Large intestine (tissue), 3 donors: ENCODE results near the gene NOS1. TPM values are rescaled to one million over a fixed set of nuclear protein-coding genes. Genes with fewer than 3 reads are reported as not detected.

Experiments
- DNase-seq, 2 donors: peaks; one replicate each; pipeline versions ENCODE4 v3.0.0 to v3.0.0-alpha.2; 2013
- H3K27ac ChIP-seq: one replicate; pipeline ENCODE4 v1.5.1; 2013; ENCODE audit warnings: low read length
- H3K27me3 ChIP-seq: 2 replicates; pipeline ENCODE4 v1.6.1; 2013; ENCODE audit warnings: low read length; ENCODE audit not compliant: control insufficient read depth, insufficient read depth
- H3K36me3 ChIP-seq: 2 replicates; pipeline ENCODE4 v1.6.1; 2013; ENCODE audit warnings: low read length; ENCODE audit not compliant: control insufficient read depth, insufficient read depth
- H3K4me1 ChIP-seq: one replicate; pipeline ENCODE4 v1.6.1; 2013; ENCODE audit warnings: low read length; ENCODE audit not compliant: control insufficient read depth, insufficient read depth
- H3K4me3 ChIP-seq: one replicate; pipeline ENCODE4 v1.5.1; 2013; ENCODE audit warnings: low read length
- H3K9me3 ChIP-seq: one replicate; pipeline ENCODE4 v1.6.1; 2013; ENCODE audit warnings: mild to moderate bottlenecking, low read depth, low read length, moderate library complexity; ENCODE audit not compliant: control insufficient read depth
- WGBS: methylation state at CpG from one replicate; pipeline ENCODE4 v1.1.5; 2013; ENCODE audit warnings: low lambda C conversion rate; ENCODE audit not compliant: insufficient coverage; 5-methylcytosine and 5-hydroxymethylcytosine counted together
- polyA plus RNA-seq: library from polyadenylated mRNA; unstranded; fragments of 120-200 nt; gene quantifications from one replicate; pipeline ENCODE4 v1.2.1, GENCODE V29; 2013

NOS1 gene
- polyA plus RNA-seq, 1 donor = 11.5 TPM

DNA sequence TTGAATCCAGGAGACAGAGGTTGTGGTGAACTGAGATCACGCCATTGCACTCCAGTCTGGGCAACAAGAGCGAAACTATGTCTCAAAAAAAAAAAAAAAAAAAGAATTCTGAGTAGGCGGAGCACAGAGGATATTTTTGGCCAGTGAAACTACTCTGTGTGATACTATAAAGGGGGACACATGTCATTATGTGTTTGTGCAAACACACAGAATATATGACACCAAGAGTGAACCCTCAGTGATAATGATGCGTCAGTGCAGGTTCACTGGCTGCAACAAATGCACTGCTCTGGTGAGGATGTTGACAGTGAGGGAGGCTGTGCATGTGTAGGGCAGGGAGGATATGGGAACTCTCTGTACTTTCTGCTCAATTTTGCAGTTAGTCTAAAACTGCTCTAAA, 195.3 kb downstream of the NOS1 start:
- no peaks in the 10 kb centered on the region for H3K27me3 ChIP-seq
- peaks cover 73% of the 10 kb centered on the region for H3K36me3 ChIP-seq
- DNase-seq = no peak
- no peak overlapping the region for H3K4me3 ChIP-seq
- H3K27ac ChIP-seq = no peak overlapping the region
- no CpG with 5 or more reads among the region's 4 CpGs for WGBS
- H3K4me1 ChIP-seq = no peaks in the 10 kb centered on the region
- H3K9me3 ChIP-seq = no peaks in the 10 kb centered on the region

DNA sequence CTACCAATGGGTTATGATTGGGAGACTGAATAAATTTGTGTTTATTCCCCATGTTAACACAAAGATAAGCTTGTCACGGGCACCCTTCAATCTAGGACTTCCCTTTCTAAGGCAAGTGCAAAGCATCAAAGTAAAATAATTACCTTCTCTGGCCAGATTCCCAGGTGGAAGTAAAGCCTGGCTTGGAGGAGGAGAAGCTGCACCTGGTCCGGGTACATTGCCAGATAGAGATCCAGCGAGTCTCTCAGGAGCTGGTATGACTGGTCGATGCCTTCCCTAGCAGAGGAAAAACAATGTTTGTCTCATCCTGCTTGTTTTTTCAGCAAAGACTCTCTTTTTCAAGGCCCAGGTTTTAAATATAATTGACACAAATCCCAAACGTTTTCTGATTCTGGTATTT, 196.1 kb downstream of the NOS1 start:
- H3K4me3 ChIP-seq = no peak overlapping the region
- DNase-seq = no peak
- H3K27me3 ChIP-seq = no peaks in the 10 kb centered on the region
- H3K9me3 ChIP-seq = no peaks in the 10 kb centered on the region
- peaks cover 75% of the 10 kb centered on the region for H3K36me3 ChIP-seq
- WGBS = 67% methylated on average over 1 of the region's 5 CpGs
- H3K27ac ChIP-seq = no peak overlapping the region
- no peaks in the 10 kb centered on the region for H3K4me1 ChIP-seq

DNA sequence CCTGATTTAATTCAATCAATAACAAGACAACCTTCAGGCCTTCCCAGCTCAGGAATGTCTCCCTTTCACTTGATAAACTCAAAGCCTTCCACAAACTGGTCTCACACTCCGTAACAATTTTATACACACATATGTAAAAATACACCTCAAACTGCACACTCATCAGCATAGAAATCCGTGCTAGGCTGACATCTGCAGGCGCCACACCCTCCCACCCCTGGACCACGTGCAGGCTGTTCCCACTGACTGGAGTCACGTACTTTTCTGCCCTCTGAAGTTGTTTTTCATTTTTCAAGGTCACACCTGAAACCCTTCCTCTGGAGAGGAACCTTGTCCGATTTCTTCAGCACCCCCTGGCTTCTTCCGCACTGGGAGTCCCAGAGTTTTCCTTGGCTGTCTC, 198.8 kb downstream of the NOS1 start:
- peaks cover 88% of the 10 kb centered on the region for H3K36me3 ChIP-seq
- 100% methylated on average over 1 of the region's 7 CpGs for WGBS
- H3K4me1 ChIP-seq = peaks cover 6% of the 10 kb centered on the region
- H3K27ac ChIP-seq = no peak overlapping the region
- H3K27me3 ChIP-seq = no peaks in the 10 kb centered on the region
- H3K9me3 ChIP-seq = no peaks in the 10 kb centered on the region
- DNase-seq = no peak
- H3K4me3 ChIP-seq = no peak overlapping the region

DNA sequence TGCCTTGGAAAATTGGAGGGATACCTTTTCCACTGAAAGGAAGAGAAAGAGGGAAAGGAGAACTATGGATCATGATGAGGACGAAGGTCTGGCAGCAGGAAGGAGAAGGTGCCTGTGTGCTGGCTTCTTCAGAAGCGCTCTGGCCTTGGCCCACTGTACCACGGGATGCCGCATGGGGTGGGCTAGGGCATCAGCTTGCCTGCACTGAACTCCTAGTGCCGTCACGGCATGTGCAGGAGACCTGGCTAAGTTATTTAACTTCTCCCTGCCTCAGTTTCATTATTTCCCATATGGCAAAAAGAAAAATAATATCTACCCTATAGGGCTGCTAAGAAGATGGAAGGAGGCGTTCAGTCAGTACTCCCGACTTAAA, 199.3 kb downstream of the NOS1 start:
- DNase-seq = no peak
- Histone ChIP-seq H3K4me1 (peaks cover 6% of the 10 kb centered on the region), H3K27me3 (no peaks in the 10 kb centered on the region), H3K4me3 (no peak overlapping the region), H3K9me3 (no peaks in the 10 kb centered on the region), H3K27ac (no peak overlapping the region), H3K36me3 (peaks cover 89% of the 10 kb centered on the region)
- no CpG with 5 or more reads among the region's 8 CpGs for WGBS

DNA sequence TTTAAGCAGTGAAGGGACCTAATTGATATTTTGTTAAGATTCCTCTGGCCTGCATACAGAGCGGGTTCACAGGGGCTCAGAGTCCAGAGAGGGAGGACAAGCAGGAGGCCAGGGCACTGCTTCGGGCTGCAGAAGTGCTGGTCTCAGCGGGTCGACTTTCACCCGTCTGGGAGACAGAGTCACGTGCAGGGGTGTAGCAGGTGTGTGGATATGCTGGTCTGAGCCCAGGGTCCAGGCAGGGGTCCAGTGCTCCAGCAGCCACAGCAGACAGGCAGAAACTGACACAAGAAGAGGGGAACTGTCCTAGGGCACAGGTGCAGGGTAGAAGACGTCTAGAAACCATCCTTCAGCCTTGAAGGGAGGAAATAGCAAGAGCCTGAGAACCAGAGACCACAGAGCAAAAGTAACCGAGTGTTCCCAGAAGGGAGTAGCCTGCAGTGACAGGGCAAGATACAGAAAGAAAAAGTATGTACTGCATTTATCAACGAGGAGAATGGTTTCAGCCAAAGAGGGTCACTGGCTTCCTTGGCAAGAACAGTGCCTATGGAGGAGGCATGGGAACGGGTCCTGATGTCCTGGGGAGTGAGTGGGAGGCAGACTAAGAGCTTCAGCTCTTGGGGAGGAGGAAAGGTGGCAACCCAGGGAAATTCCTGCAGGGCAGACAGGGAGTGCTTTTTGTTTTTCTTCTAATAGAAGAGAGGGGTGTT, 199.8 kb downstream of the NOS1 start:
- H3K9me3 ChIP-seq = no peaks in the 10 kb centered on the region
- no peaks in the 10 kb centered on the region for H3K27me3 ChIP-seq
- H3K4me3 ChIP-seq = no peak overlapping the region
- peaks cover 6% of the 10 kb centered on the region for H3K4me1 ChIP-seq
- H3K36me3 ChIP-seq = peaks cover 86% of the 10 kb centered on the region
- no peak for DNase-seq
- no peak overlapping the region for H3K27ac ChIP-seq
- 20% methylated on average over 1 of the region's 10 CpGs for WGBS

DNA sequence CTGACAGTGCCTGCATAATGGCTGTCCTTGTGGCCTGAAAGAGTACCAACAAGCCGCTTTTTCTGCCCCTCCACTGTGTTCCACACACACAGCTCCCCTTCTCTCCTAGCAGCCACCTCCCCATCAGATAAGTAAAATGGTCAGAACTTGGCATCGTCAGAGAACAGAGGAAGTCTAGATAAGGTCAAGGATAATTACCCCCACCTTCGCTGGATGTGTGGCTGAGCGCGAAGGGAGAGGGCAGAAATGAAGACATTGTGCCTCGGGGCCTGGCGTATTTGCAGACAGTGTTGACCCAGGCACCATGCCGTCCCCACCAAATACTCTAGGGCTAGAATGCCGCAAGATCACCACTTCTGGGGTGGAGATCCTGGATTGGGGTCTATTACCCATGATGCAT, 201.8 kb downstream of the NOS1 start:
- no CpG with 5 or more reads among the region's 9 CpGs for WGBS
- Histone ChIP-seq H3K27ac (no peak overlapping the region), H3K4me1 (peaks cover 6% of the 10 kb centered on the region), H3K36me3 (peaks cover 91% of the 10 kb centered on the region), H3K9me3 (peaks cover 8% of the 10 kb centered on the region), H3K4me3 (no peak overlapping the region), H3K27me3 (no peaks in the 10 kb centered on the region)
- DNase-seq = no peak

DNA sequence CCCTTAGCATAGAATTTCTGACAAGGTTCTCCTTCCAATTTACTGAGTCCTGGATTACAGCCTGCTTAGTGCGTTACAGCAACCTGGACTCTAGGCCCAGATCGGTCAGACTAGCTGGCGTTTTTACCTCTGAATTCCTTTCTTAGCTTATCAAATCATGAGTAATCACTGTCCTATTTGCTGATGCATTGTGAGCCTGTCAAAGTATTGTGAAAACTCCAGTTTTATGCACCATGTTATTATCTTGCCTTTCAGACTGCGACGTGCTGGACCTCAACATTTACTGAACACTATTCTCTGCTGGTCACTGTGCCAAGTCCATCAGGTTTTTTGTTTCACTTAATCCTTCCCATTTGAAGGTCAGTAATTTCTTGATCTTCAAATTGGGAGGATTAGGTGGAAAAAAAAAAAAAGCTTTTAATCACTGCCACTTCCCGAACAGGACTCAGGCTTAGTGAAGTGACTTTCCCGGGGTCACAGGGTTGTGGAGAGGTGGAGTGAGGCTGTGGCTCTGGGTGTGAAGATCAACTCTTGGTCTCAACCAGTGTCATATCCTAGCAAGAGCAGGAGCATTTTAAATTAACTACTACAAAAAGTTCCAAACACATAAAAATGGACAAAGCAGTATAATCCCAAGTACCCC, 202.4 kb downstream of the NOS1 start:
- Histone ChIP-seq H3K9me3 (peaks cover 8% of the 10 kb centered on the region), H3K4me3 (no peak overlapping the region), H3K27ac (no peak overlapping the region), H3K27me3 (no peaks in the 10 kb centered on the region), H3K4me1 (peaks cover 6% of the 10 kb centered on the region), H3K36me3 (peaks cover 92% of the 10 kb centered on the region)
- DNase-seq = peak; percentile 17 to 51
- 80% methylated on average over 1 of the region's 7 CpGs for WGBS

Other genes starting within 250 kb of the NOS1 start
- gene FBXO21, start 171.2 kb downstream of the NOS1 start, polyA plus RNA-seq = 32.0 TPM